NCI-H1930 (cell line): ENCODE results near the gene TMSB4X.
"Not testable (repeated sequence)": the region's sequence is repeated elsewhere in the genome, so short reads cannot be mapped to it uniquely, and the experiment has no call there.

Source experiments
- DNase-seq, 2 experiments: peaks; one replicate each; lab custom pipeline; 2025; lab: John Stamatoyannopoulos, UW

TMSB4X gene

DNA sequence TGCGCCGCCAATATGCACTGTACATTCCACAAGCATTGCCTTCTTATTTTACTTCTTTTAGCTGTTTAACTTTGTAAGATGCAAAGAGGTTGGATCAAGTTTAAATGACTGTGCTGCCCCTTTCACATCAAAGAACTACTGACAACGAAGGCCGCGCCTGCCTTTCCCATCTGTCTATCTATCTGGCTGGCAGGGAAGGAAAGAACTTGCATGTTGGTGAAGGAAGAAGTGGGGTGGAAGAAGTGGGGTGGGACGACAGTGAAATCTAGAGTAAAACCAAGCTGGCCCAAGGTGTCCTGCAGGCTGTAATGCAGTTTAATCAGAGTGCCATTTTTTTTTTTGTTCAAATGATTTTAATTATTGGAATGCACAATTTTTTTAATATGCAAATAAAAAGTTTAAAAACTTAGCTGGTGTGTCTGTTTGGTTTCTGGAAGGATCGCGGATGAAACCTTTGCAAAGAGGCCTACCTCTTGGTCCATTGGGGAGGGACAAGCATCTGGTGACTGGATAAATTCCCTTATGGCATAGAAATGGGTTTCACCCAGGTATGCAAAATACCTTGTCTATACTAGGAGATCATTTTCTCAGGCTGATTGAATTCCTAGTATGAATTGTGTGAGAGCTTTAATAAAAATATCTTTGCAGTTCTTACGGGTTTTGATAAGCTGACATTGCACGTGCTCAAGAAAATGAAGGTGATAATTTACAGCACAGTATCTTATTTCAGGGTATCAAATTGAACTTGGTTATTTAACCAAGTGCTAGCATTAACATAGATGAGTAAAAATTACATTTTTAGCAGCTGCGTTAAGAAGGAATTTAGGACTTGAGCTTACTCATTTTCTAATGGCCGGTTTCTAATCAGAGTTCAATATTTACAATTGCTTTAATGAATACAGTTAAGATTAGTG is 2.2 kb downstream of the TMSB4X start:
- DNase-seq: not testable (repeated sequence)

DNA sequence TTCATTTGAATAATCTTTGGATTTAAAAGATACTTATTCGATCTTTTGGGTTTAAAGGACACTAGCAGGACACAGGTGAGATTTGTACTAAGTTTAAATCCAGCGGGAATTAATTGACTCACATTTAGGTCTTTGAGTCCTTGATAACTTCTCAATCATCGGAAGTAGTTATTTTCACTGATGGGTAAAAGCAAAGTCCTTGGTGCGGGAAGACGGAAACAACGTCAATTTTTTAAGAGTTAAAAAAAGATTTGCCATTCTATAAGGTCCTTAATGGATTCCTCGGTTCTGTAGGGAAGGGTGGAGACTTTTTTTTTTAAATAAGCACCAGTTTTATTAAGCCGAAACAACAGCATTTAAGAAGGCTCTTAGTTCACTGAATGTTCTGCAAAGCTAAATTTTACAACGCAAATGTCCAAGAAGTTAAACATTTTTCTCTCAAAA is 2.9 kb downstream of the TMSB4X start:
- no peak for DNase-seq

DNA sequence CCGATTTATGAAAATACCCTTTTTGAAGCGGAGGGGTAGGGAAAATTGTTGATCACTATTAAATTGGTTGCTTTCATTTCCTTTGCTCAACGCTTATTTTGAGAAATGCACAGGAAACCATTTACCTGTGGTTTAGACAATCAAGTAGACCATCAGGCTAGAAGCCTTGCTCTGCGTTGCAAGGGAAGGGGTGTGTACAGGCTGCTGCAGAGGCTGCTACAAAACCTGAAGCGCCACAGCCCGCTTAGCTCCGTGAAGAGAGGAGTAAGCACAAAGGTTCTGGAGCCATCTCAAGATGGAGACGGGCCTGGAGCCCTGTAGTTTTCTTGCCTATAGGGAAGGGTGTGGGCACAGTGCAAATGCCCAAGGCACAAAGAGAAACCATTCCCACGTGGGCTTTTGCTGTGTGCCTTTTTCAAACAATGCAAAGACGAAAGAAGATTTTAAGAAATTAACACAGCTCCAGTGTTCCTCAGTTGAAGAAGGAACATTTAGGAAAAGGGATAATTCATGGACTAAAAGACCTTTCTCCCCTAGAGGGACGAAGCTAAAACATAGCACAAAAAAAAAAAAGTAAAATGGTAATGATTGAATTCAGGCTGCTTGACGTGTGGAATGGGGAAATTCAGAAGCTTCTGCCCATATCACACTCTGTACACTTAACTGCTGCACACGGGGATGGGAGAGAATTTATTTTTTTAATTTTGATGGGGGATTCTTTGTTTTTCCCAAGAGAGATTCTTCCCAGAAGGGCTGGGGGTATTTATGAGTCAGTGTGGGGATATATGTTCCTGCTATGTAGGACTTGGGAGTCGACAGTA is 3.5 kb downstream of the TMSB4X start:
- DNase-seq: peak; percentile 30 to 33

DNA sequence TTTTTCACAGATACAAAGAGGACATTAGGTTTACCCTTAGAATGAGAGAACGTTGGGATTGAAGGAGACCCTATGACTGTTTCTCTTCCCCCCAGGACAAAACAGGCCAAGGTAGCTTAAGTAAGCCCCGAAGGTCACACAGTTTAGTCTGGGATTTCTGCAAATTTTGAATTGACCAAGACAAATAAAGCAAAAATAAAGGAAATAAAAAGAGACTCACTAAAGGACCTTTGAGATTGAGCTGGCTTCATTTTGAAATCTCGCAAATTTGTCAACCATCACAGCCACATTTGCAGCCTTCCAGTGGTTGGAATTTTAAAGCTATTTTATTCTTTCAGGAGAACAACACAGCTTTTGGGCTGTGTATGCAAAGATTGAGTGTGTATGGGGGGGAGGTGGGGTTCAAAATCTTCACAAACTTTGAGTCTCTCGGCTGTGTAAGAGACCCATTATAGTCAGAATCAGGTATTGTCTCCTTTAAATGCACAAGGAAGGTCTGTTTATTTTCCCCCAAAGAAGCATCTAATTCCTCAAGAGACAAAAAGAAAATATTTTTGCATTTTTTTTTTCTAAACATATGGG is 4.2 kb downstream of the TMSB4X start:
- no peak for DNase-seq

DNA sequence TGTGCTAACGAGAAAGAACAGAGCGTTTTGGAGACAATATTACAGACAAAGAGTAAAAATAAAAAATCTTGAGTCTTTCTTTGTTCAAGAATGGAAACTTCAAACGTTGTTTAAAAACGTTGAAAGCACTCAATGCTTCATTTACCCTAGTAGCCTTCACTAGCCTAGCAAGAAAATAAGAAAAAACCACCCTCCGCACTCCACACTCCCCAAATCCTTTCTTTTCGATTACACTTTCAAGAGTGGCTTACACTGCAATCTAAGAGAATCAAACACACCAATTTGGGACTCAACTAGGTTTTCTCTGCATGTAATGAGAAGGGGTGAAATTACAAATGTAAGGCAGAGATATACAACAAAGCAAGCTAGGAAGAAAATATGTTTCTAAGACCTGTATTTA is 4.7 kb downstream of the TMSB4X start:
- DNase-seq: no peak

DNA sequence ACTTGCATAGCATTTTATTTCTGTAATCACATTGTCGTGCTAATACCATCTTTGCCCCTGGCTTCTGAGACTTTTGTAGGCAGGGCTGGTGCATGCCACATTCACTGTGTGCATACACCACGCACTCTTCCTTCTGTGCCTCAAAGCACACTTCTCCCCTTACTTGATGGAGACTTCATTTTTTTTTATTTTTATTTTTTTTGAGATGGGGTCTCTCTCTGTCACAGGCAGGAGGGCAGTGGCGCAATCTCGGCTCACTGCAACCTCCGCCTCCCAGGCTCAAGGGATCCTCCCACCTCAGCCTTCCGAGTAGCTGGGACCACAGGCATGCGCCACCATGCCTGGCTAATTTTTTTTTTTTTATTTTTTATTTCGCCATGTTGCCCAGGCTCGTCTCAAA is 5.1 kb downstream of the TMSB4X start:
- DNase-seq: not testable (repeated sequence)

DNA sequence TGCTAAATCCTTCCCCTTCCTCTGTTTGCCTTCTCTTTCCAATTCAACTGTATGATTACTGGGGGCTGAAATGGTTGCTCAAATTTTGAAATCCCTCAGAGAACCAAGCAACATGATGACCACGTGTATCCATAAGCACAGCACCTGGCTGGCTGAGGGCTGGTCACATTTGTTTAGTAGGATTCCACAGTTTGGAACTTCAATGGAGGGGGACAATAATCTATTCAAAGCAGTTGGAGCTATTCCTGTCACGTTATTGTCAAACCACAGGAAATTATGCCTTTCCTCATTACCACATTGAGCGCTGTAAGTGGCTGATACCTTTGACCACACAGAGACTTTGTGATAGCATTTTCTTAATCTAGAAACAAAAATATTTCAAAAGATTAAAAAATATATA is 7.0 kb downstream of the TMSB4X start:
- DNase-seq: no peak

DNA sequence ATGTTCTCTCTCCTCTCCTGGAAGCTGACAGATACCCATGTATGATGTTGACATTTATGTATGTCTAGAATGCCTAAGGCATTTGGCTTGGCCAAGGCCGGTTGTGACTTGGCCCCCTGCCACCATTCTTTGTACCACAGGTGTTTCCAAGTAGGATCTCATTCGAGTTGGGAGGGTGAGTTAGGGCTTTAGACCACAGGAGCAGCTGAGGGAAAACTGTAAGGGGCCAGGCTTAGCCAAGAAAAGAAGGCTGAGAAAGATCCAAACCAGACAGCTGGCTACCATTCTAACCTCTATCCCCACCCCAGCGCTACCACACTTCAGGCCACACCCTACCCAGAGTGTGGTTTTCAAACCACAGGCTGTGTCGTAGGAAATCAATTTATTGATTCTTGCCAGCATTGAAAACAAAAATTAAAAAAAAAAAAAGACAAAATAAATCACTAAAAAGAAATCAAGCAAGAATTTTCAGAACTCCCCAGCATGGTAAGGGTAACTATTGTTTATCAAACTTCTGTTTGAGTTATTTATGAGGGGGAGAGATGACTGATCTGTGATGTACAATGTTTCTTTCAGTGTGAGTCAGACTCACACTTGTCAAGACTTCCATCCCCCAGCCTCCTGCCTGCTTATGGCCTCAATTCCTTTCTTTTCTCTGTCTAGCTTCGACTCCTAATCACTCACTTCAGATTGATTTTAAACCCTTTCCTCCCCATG is 9.9 kb downstream of the TMSB4X start:
- no peak for DNase-seq

DNA sequence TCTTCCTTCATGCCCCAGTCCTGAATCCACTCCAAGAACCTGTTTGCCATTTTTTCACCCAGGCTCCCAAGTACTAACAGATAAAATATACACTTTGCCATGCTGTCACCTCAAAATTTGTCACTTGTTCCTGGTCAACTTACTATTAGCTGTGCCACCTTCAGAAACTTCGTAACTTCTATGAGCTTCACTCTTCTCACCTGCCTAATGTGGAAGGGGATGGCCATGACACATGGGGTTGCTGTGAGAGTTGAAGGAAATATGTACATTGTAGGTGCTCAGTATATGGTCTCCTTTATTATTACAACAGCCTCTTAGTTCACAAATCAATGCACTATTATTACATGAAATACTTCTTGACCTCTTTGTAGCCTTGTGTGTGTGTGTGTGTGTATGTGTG is 10.4 kb downstream of the TMSB4X start:
- DNase-seq: no peak

DNA sequence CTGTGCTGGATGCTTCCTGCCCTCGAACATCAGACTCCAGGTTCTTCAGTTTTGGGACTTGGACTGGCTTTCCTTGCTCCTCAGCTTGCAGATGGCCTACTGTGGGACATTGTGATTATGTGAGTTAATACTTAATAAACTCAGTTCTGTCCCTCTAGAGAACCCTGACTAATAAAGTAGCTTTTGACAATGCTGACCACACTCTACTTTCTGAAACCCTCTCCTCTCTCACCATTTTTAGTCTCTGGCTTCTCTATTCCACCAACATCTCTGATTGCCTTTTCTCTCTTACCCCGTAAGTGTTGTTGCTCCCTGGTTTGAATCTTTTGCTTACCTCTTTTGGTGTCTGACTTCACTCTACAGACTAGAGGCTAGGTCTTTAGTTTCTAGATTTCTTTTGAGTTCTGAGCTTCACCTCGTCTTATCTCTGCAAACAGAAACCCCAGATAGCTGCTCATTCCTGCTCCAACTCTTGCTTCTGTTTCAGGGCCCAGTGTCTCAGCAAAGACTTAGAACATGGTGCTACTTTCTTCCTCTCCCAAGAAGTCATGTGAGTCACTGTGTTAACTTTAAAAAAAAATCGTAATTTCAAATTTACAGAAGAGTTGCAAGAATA is 11.4 kb downstream of the TMSB4X start:
- no peak for DNase-seq

DNA sequence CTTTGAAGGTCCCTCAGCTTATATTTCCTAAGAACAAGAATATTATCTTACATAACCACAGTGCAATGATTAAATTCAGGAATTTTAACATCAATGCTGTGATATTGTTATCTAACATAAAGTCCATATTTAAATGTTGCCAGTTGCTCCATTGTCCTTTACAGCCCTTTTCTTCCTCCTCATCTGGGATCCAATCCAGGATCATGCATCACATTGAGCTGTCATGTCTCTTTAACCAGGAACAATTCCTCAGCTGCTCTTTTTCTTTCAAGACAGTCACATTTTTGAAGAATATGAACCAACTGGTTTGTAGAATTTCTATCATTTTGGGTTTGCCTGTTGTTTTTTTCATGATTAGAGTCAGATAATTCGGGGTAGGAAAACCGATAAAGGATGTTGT is 12.0 kb downstream of the TMSB4X start:
- no peak for DNase-seq

DNA sequence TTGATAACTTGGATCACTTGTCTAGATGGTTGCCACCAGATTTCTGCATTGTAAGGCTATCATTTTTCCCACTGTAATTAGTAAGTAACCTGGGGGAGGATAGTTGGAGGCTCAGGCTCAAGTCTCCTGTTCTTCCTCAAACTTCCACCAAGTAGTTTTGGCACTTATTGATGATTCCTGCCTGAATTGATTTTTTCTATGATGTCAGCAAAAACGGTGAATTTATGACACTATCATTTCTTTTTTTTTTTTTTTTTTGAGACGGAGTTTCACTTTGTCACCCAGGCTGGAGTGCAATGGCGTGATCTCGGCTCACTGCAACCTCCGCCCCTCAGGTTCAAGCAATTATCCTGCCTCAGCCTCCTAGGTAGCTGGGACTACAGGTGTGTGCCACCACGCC is 12.4 kb downstream of the TMSB4X start:
- DNase-seq: no peak

DNA sequence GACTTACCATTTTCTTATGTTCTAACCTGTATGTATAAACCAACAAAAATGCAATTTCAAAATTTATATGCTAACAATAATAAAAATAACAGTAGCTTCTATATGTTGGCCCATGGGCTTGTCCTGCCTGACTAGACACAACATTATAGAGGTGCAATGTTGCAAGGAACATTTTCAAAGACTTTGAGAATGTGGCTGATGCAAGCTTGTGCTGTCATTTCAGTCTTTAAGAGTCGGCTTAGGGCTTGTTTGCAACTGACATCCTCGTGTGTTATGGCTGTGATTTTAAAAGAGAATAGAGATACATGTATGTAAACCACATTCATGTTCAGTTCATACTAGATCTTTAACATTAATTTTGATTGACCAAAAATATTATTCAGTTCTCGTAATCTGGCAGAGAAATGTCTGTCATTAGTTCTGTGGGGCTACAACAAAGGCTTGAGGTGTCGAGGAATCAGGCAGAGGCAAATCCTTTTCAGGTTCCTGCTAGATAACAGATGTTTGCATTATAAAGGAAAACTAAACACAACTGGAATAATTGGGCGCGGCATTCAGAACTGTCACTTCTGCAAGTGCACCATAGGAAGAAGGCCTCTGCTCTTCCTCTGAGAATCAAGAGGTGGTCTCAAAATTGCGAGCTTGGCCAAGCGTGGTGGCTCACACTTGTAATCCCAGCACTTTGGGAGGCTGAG is 13.1 kb downstream of the TMSB4X start:
- DNase-seq: no peak

DNA sequence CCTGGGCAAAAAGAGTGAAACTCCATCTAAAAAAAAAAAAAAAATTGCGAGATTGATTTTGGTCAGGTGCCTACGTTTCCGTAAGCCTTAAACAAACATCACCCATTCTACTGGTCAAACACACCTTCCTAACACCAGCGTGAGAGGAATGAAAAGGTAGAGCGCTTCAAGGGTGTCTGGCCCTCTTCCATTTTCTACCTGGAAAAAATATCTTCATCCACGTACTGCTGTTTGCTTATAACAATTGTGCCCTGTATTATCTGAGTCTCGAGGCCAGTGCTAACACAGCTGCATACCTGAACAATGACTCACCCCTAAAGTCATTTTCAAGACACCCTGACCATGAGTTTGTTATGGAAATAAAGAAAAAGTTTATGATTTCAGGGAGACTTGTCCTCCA is 13.9 kb downstream of the TMSB4X start:
- DNase-seq: no peak

DNA sequence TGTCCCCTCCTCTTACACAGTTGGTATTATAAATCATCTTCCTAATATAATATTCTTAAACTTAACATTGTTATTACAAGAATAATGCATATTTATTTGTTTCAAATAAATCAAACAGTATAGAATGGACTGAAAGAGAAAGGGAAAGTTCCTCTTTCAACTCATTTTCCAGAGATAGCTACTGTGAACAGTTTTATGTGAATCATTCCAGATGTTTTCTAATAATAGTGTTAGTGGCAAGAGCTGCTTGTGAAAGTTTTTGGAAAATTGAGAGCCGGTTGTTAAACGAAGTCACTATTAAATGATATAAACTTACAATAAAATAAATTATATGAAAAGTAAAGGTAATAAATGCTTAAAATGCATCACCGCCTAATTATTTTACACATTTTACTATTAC is 14.6 kb downstream of the TMSB4X start:
- no peak for DNase-seq

DNA sequence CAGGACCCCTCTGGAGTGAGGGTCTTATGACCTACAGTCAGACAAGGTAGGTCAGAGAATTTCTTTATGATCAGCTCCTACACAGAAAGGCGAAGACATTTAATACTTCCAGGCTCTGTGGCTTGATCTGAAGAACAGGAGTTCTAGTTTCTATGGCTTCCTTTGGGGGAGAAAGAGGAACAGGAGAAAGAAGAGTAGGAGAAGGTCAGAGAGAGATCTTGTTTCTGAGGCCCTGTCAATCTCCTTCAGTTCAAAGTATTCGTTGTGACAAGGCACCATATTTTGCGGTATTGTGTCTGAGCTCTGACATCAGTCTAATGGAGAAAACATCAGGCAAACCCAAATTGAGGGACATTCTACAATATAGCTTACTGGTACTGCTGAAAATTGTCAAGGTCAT is 16.7 kb downstream of the TMSB4X start:
- no peak for DNase-seq

DNA sequence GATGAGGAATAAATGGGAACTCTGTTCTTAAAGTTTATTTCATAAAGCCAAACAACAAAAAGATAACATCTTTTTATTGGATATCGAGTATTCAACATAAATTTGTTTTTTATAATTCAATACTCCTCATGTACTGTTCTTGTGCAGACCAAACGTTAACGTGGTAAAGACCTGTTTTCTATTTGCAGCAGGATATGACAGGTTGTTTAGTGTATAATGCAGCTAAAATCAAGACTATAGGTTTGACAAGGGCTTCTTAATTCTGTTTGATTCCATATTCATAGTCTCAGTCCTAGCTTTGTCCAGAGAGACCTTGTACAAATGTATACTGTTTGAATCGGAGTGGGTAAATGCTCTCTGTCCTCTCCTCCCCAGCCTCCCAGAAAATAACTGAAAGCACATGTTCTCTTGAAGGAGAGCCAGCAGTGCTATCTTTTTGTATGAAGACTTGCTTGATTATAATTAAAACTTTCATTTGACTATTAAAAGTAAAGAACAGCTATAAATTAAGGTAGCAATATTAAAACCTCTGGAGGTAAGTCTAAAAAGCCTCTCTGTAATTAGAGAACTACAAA is 17.7 kb downstream of the TMSB4X start:
- DNase-seq: no peak

DNA sequence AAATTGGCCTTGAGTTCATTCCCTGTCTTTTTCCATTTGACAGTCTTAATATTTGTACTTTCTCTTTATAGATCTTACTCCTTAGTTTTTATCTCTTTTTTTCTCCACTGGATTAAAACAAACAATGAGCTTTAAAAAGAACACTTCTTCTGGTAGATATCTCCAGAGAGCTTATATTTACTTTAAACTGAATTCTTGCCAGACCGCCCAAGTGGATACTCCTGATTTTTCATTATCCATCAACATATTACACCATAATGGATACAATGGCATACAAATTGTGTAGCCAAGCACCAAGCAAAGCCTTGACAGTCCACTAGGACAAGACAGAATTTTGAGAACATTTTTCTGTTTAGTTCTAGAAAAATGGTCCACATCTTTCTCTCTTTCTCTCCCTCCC is 18.9 kb downstream of the TMSB4X start:
- no peak for DNase-seq

DNA sequence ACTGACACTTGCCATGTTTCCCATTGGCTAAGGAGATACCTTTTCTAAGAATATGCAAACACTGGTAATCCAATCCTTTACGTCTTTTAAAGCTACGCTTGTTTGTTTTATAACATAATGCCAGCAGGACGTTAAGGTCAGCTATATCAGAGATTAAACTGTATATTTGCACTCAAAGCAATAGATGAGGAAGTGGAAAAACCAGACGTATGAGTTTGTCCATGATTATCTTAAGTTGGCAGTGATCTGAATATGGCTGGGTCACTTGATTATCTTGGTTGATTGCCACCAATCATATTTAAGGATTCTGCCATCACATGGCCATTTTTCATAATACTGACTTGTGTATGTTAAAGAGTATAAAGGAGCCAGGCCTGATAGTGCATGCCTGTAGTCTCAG is 19.4 kb downstream of the TMSB4X start:
- no peak for DNase-seq

DNA sequence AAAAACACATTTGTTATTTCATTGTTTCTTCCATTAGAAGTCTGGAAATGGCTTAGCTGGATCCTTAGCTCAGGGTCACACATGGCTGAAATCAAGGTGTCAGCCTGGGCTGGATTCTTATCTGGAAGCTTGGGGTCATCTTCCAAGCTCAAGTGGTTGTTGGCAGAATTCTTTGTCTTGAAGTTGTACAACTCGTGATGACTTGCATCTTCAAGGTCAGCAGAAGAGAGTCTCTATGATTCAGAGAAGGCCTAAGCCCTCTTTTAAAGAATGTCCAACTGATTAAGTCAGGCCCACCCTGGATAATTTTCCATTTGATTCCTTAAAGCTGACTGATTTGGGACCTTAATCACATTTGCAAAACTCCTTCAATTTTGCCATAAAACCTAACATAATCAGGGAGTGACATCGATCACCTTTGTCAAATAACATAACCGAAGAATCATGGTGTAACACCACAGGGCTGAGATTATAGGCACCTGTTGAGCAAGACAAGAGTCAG is 22.1 kb downstream of the TMSB4X start:
- DNase-seq: no peak
